Fibroblast of upper back skin (primary cell): ENCODE data around the gene MUS81.

Experiments used
- DNase-seq: peaks from one replicate; pipeline ENCODE4 v3.0.0-alpha.2; 2013

The MUS81 gene

DNA sequence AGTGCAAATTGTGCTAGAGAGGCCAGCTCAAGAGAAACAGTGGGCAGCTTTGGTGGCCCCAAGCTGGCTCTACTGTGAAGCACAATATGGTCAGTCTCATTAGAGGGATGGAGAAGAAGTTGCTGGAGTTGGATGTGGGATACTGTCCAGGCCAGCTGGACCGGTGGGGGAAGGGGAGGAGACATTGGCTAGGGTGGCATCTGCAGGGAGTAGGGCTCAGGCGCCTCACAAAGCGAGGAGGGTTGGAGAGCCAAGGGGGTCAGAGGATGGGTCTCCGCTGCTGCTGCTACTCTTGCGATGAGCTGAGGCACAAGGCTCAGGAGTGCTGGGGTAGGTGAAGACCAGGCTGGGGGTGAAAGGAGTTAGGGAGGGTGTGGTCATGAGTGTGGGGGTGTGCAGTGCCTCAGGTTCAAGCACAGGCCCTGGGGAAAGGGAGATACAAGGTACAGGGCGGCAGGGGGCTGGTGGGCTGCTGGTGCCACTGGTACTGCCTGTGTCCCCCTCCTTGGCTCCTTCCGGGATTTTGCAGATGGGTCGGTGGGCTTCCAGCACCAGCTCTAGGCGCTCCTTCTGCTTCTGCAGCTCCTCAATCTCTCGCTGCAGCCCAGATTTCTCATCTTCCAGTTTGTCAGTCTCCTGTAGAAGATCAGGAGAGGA is 32.6 kb downstream of the MUS81 start:
- DNase-seq, result no peak

- no peak for DNase-seq
Measured at GRCh38 chr11:65894034-65894591, 33.9 kb downstream of the MUS81 start.

DNA sequence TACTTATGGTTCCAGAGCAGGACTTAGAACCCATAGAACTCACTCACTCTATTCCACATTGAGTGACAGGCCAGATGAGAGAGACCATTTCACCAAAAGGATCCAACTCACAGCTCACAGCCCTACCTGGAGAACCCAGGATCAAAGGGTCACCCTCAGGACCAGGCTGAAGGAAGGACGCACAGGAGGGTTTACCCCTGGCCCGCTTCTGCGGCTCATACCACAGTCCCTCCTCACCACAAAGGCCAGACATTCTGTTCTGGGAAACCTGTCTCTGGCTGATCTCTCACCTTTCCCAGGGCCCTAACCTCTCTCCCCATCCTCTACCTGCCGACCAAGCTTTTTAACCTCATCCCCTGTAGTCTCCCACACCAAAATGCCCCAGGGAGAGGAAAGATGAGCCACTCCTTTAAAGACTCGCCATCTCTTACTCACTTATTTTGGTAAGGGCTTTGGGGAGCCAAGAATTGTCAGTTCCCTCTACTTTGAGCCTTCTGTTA is 35.3 kb downstream of the MUS81 start:
- DNase-seq, result no peak

GRCh38 chr11:65896034-65896999 is 36.1 kb downstream of the MUS81 start:
- DNase-seq, result no peak

GRCh38 chr11:65897020-65897471 is 36.8 kb downstream of the MUS81 start:
- DNase-seq, result no peak

DNA sequence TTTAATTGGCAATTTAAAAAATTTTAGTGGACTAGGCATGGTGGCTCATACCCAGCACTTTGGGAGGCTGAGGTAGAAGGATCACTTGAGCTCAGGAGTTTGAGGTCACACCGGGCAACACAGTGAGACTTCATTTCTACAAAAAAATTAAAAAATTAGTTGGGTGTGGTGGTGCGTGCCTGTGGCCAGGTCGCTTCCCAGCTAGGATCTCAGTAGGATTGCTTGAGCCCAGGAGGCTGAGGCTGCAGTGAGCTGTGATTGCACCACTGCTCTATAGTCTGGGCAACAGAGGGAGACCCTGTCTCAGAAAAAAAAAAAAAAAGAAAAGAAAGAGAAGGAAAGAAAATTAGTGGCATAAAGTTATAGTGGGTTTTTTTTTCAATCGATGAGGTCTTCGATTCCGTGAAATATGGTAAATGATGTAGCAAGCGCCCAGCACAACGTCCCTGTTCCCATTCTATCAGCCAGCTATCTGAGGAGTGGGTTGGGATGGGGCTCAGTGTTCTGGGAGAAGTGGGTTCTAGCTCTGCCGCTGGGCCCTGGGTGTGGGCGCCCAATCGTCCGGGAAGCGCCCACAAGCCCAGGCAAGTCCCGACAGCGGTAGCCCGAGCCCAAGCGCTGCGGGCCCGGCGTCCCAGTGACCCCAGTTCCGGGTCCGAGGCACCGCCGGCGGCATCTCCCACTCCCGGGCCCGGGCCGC is 38.6 kb downstream of the MUS81 start:
- DNase-seq, result no peak

GRCh38 chr11:65899356-65900124 is 39.3 kb downstream of the MUS81 start:
- peak; percentile 76 for DNase-seq

- peak; percentile 93 for DNase-seq
Measured at GRCh38 chr11:65900125-65900898, 40.1 kb downstream of the MUS81 start, which contains the start of gene FOSL1. FOSL1 (minus strand) TSS chr11:65900388; CDS start chr11:65900339, 49 bp downstream.

GRCh38 chr11:65900899-65901180 is 40.6 kb downstream of the MUS81 start:
- DNase-seq, result no peak

DNA sequence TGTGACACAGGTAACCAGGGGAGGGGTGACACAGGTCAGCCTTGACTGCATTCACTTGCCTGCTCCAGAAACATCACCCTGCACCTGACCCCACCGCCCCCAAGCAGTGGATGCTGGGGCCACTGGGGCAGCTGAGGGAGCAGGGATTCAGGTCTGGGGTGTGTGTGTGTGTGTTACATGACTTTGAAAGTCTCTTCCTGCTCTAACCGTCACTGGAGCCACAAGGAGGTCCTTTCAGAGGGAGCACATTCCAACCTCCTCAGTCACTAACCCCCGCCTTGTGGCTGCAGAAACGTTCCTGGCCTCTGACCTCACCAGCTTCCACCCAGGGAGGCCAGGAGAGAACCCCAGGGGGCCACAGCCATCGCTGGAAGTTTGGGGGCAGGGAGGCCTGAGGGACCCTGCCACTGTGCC is 42.8 kb downstream of the MUS81 start:
- peak; percentile 89 for DNase-seq

DNA sequence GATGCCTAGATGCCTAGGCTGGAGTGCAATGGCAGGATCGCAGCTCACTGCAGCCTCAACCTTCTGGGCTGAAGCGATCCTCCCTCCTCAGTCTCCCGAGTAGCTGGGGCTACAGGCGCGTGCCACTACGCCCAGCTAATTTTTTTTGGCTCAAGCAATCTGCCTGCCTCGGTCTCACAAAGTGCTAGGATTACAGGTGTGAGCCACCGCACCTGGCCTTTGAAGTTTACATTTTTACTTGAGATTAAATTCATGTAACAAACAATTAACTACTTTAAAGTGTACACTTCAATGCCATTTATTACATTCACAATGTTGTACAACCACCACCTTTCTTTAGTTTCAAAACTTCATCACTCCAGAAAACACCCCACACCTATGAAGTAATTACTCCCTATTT is 43.5 kb downstream of the MUS81 start:
- no peak for DNase-seq

DNA sequence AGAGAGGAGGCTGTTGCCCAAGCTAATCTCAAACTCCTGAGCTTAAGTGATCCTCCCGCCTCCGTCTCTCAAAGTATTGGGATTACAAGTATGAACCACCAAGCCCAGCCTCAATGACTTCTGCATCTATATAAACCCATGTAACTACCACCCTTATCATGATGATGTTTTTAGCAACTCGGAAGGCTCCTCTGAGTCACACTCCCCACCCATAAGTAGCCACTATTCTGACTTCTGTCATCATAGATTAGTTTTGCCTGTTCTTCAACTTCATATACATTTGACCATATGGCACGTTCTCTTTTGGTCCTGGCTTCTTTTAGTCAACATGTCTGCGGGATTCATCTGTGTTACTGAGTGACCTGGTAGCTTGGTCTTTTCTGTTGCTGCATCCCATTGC is 46.4 kb downstream of the MUS81 start:
- no peak for DNase-seq

DNA sequence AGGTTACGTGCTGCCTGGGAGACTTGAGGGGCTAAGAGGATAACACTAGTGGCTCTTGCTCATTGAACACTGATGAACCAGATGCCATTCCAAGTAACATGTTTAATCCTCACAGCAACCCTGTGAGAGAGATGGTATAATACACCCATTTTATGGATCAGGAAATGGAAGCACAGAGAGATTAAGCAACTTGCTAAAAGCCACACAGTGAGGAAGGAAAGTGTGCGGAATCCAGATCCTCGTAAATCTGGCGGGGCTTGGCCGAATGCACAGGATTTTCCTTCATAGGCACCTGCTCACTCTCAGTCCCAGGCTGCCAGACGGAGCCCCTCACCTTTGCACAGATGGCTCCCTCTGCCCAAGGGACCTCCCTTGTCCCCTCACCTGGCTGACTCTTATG is 47.6 kb downstream of the MUS81 start:
- DNase-seq, result no peak

DNA sequence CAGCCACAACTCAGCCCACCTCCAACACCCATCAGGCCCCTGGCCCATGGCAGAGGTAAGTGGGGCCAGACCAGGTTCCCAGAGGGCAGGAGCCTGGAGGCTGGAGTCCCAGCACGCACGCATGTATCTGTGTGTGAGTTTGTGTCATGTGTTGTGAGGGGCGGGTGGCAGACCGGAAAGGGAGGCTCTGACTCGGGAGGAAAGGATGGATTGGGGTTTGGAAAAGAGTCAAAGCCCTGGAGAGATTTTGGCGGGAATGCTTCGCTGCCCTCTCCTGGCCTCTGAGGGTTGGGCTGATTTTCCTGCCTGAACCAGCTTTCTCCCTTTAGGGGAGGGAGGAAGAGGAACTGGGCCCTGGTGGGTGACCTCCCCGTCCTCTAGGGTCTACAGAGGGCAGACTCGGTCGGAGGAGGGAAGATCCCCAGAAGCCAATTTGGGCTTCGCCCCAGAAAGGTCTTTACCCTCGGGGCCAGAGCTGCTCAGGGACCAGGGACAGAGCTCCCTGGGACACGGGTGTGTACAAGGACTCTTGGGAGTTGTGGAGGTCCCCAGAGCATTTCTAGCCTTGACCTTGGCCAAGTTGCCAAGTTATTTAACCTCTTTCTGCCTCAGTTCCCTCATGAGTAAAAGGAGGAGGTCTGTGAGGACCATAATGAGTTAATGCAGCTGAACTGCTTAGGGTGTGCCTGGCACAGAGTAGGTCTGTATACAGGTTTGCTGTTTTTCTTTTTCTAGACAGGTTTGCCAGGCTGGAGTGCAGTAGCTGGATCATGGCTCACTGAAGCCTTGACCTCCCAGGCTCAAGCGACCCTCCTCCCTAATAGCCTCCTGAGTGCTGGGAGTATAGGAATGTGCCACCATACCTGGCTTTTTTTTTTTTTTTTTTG is 51.7 kb downstream of the MUS81 start:
- DNase-seq, result peak; percentile 90

DNA sequence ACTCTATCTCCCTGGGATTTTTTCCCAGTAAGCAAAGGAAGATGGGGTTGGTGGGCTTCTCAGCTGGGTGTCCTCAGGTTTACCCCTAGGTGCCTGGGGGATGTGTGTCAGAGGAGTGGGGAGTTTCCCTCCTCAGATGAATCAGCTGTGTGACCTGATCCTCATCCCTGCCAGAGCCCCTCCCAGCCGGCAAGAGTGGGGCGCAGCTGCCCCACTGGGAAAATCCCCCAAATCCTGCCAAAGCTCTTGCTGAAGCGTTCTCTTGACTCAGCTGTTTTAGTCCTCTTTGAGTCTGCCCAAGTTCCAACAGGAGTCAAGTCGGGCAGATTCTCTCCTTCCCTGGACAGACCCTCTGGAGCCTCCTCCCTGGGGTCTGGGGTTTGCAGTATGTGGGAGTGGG is 52.6 kb downstream of the MUS81 start:
- DNase-seq, result no peak

GRCh38 chr11:65915101-65915820 is 55.0 kb downstream of the MUS81 start:
- DNase-seq, result no peak

DNA sequence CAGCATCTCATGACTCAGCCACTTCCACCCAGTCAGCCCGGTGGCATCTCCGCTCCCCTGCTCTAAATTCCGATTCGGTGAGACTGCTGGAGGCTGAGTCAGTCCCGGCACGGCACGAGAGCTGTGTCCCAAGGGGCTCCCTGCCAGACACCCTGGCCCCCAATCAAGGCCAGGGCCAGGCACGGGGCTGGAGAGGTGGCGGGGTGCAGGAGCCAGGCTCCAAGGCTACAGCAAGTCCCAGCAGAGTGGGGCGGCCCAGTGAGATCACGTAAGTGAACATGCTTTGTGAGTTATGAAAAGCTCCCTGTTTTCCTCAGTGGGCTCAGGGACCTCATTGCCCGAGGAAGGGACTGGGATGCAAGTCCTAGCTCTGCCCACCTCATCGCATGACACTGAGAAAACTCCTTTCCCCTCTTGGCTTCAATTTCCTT is 55.6 kb downstream of the MUS81 start:
- DNase-seq, result peak; percentile 98
